HCT116 (cell line): ENCODE data around the gene IQCN. TPM values are rescaled to one million over a fixed set of nuclear protein-coding genes. Genes with fewer than 3 reads are reported as not detected.
A peak's percentile ranks its signal among the peaks of the same experiment; 100 is the strongest.

ENCODE experiments used
- ATAC-seq: fragments of 200-7000 bp; cut with Tn5 transposase; 2 replicates; pipeline ENCODE4 v1.9.1; 2020; ENCODE audit warnings: mild to moderate bottlenecking, moderate library complexity
- BruUV-seq: library from RNA; stranded (reverse); fragments of 400-500 nt; replicated peaks from 2 replicates; lab custom pipeline; 2021; lab: Mats Ljungman, UMichigan
- CTCF ChIA-PET: fragments of 300-600 bp; sonication (Branson Sonifier 250); formaldehyde crosslinking; loops from one replicate; lab custom pipeline; 2021; ENCODE audit warnings: antibody characterized with exemption; lab: Charles Lee
- POLR2A ChIA-PET: fragments of 300-600, 350-600 bp; sonication (Branson Sonifier 250); formaldehyde crosslinking; loops from one replicate; lab custom pipeline; 2021; ENCODE audit warnings: antibody characterized with exemption; lab: Charles Lee
- RAD21 ChIA-PET, 2 experiments: fragments of 300-600 bp; sonication (Branson Sonifier 250); formaldehyde crosslinking; loops; one replicate each; lab custom pipeline; 2023; ENCODE audit warnings: low total read pairs in 2 of 2; ENCODE audit not compliant: uncharacterized antibody in 2 of 2, unreplicated experiment in 2 of 2, low non-redundant PET in 1 of 2; lab: Charles Lee
- DNase-seq: peaks from one replicate; pipeline ENCODE4 v3.0.0-alpha.2; 2010; ENCODE audit warnings: low read depth, low spot score
- H2AFZ ChIP-seq: fragments of 200-600 bp; shearing (Covaris generic), sonication (generic); 2 replicates; pipeline ENCODE4 v1.6.1; 2017; ENCODE audit warnings: low read depth, mixed run types, mixed read lengths, antibody characterized with exemption, low read length; ENCODE audit not compliant: poor library complexity, severe bottlenecking
- H3K27ac ChIP-seq: 2 replicates; pipeline ENCODE4 v1.5.1; 2012; ENCODE audit warnings: low read depth, low read length
- H3K27me3 ChIP-seq: fragments of 200-600 bp; sonication (generic); 2 replicates; pipeline ENCODE4 v1.6.1; 2016; ENCODE audit warnings: mixed run types, low read length, mixed read lengths; ENCODE audit not compliant: insufficient read depth
- H3K36me3 ChIP-seq, 2 experiments: fragments of 200-500 bp in 1 of 2; fragments of 200-600 bp in 1 of 2; sonication (Bioruptor generic) in 1 of 2; sonication (generic) in 1 of 2; 2 replicates each; pipeline versions ENCODE4 v1.5.1 to v1.6.1; 2014 to 2016; ENCODE audit warnings: low read length in 2 of 2, inconsistent platforms in 1 of 2, mixed read lengths in 1 of 2, mixed run types in 1 of 2; ENCODE audit not compliant: insufficient read depth in 2 of 2, control insufficient read depth in 1 of 2
- H3K4me1 ChIP-seq, 2 experiments: fragments of 200-600 bp in 1 of 2; sonication (generic) in 1 of 2; 2 replicates each; pipeline versions ENCODE4 v1.5.1 to v1.6.1; 2012 to 2017; ENCODE audit warnings: low read length in 2 of 2, inconsistent platforms in 1 of 2, mild to moderate bottlenecking in 1 of 2, mixed read lengths in 1 of 2, mixed run types in 1 of 2, moderate library complexity in 1 of 2; ENCODE audit not compliant: insufficient read depth in 2 of 2, control insufficient read depth in 1 of 2
- H3K4me2 ChIP-seq: fragments of 200-600 bp; sonication (generic); 2 replicates; pipeline ENCODE4 v1.6.1; 2017; ENCODE audit warnings: mixed run types, low read length, mixed read lengths
- H3K4me3 ChIP-seq, 2 experiments: fragments of 200-600 bp in 1 of 2; sonication (generic) in 1 of 2; replicated peaks in 1 of 2; 2 replicates each; pipeline ENCODE4 v1.5.1; 2011 to 2016; ENCODE audit warnings: low read length in 2 of 2, control low read depth in 1 of 2, low read depth in 1 of 2, mild to moderate bottlenecking in 1 of 2, mixed read lengths in 1 of 2, mixed run types in 1 of 2
- H3K79me2 ChIP-seq: fragments of 200-600 bp; sonication (generic); 2 replicates; pipeline ENCODE4 v1.6.1; 2017; ENCODE audit warnings: mild to moderate bottlenecking, mixed run types, low read length, moderate library complexity, mixed read lengths; ENCODE audit not compliant: insufficient read depth
- H3K9ac ChIP-seq: fragments of 200-600 bp; sonication (generic); 2 replicates; pipeline ENCODE4 v1.6.1; 2016; ENCODE audit warnings: low read length, mixed read lengths
- H3K9me2 ChIP-seq: fragments of 200-600 bp; sonication (generic), shearing (Covaris generic); 2 replicates; pipeline ENCODE4 v1.6.1; 2017; ENCODE audit warnings: mixed run types, mild to moderate bottlenecking, moderate library complexity; ENCODE audit not compliant: insufficient read depth
- H3K9me3 ChIP-seq, 2 experiments: fragments of 200-500 bp in 1 of 2; fragments of 200-600 bp in 1 of 2; sonication (Bioruptor generic) in 1 of 2; sonication (generic) in 1 of 2; 2 replicates each; pipeline ENCODE4 v1.6.1; 2014 to 2017; ENCODE audit warnings: low read length in 2 of 2, mixed read lengths in 2 of 2, inconsistent platforms in 1 of 2, low read depth in 1 of 2, mild to moderate bottlenecking in 1 of 2, mixed run types in 1 of 2, moderate library complexity in 1 of 2; ENCODE audit not compliant: control insufficient read depth in 1 of 2, insufficient read depth in 1 of 2
- H4K20me1 ChIP-seq: fragments of 200-600 bp; sonication (generic), shearing (Covaris generic); 2 replicates; pipeline ENCODE4 v1.6.1; 2017; ENCODE audit warnings: mixed run types, mild to moderate bottlenecking, moderate library complexity; ENCODE audit not compliant: insufficient read depth
- EGR1 ChIP-seq: IDR thresholded peaks from 2 replicates; pipeline ENCODE4 v1.6.1; 2012; ENCODE audit warnings: low read depth
- POLR2A ChIP-seq: IDR thresholded peaks from 2 replicates; pipeline ENCODE4 v1.7.0; 2011; ENCODE audit warnings: borderline replicate concordance; ENCODE audit not compliant: insufficient read depth, insufficient read length; ENCODE audit errors: extremely low read depth
- SIN3A ChIP-seq: IDR thresholded peaks from 2 replicates; pipeline ENCODE4 v1.6.1; 2012; ENCODE audit warnings: low read depth
- SRF ChIP-seq: IDR thresholded peaks from 2 replicates; pipeline ENCODE4 v1.6.1; 2012; ENCODE audit warnings: low read depth
- ZFX ChIP-seq: fragments of 450-650 bp; IDR thresholded peaks from 2 replicates; pipeline ENCODE4 v1.6.1; 2017
- ZNF274 ChIP-seq: fragments of 200-500 bp; sonication (Bioruptor generic); IDR thresholded peaks from 2 replicates; pipeline ENCODE4 v1.6.1; 2014; ENCODE audit warnings: mild to moderate bottlenecking, low read depth, low read length, inconsistent platforms
- intact Hi-C: fragments of 100-400 bp; cut with micrococcal nuclease; formaldehyde crosslinking; loops from 2 replicates; pipeline ENCODE4 v1.10.0; 2022
- total RNA-seq: library from RNA; stranded (reverse); gene quantifications from one replicate; pipeline ENCODE4 v1.2.1, GENCODE V29; 2021; ENCODE audit not compliant: unreplicated experiment
- TF ChIP-seq, protein P1 (sequence below): IDR thresholded peaks from 2 replicates; pipeline ENCODE4 v1.6.1; 2012; ENCODE audit warnings: low read depth
- TF ChIP-seq, protein P2 (sequence below): IDR thresholded peaks from 2 replicates; pipeline ENCODE4 v1.6.1; 2012
- TF ChIP-seq, protein P3 (sequence below): IDR thresholded peaks from 2 replicates; pipeline ENCODE4 v1.6.1; 2011; ENCODE audit warnings: mild to moderate bottlenecking, low read length, moderate library complexity; ENCODE audit not compliant: insufficient replicate concordance; ENCODE audit errors: extremely low read depth
- TF ChIP-seq, protein P4 (sequence below), 3 experiments: fragments of 200-600 bp in 1 of 3; sonication (generic) in 1 of 3; IDR thresholded peaks in 2 of 3; conservative IDR thresholded peaks in 1 of 3; 2 replicates each; pipeline ENCODE4 v1.5.1; 2012 to 2017; ENCODE audit warnings: low read depth in 2 of 3, low read length in 2 of 3, antibody characterized with exemption in 1 of 3, borderline replicate concordance in 1 of 3, control low read depth in 1 of 3, mild to moderate bottlenecking in 1 of 3, mixed read lengths in 1 of 3, mixed run types in 1 of 3, moderate library complexity in 1 of 3; ENCODE audit not compliant: insufficient read depth in 1 of 3

The IQCN gene
- total RNA-seq, 1 experiment from 2014 or later: 4.8 TPM

DNA sequence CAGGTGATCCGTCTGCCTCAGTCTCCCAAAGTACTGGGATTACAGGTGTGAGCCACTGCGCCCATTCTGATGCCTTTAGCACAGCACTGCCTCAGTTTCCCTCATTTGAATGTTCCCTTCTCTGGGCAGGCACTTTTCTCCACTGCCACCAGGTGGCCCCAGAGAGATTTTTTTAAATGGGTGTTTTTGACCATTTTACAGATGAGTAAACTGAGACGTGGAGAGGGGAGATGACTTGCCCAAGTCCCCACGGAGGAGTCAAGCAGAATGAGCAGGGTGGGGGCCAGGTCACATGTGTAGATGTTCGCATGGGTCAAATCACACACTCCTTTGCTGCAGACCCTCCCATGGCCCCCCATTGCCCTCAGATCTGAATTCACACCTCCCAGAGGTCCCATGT, 44.8 kb downstream of the IQCN start:
- BruUV-seq: no TSS peak
- ChIA-PET CTCF (no interaction called here), RAD21 (no interaction called here)

DNA sequence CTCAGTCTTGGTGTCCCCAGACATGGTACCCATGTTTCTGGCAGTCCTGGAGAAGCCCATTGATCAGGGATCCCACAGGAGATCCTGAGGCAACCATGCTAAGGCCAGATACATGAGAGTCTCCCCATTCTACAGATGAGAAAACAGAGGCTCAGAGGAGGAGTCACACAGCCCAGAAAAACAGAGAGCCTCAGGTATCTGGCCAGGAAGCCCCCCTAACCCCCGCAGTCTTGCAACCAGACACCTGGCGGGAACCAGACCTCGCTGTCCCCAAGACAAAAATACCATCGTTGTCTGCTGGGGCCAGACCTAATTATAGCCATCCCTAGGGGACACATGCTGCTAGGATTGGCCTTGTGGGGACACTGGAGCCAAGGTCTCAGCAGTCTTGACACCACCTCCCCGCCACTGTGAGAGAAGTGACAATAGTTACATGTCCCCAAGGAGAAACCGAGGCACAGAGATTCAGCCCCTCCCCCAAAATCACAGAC, 46.4 kb downstream of the IQCN start:
- Histone ChIP-seq H3K9me2 (no peaks in the 10 kb centered on the region), H3K36me3 (no peaks in the 10 kb centered on the region), H3K79me2 (no peaks in the 10 kb centered on the region), H2AFZ (no peak overlapping the region), H3K27ac (no peak overlapping the region), H4K20me1 (no peaks in the 10 kb centered on the region), H3K27me3 (no peaks in the 10 kb centered on the region), H3K4me2 (no peak overlapping the region), H3K4me1 (peaks cover 15 to 34% of the 10 kb centered on the region in 2 experiments), H3K9me3 (no peaks in the 10 kb centered on the region), H3K9ac (no peak overlapping the region), H3K4me3 (no peak overlapping the region)
- ChIA-PET POLR2A (no interaction called here), CTCF (no interaction called here), RAD21 (no interaction called here)
- no peak for ATAC-seq
- no TSS peak for BruUV-seq
- intact Hi-C loops: no loop called here
- no peak for DNase-seq
- TF ChIP-seq, protein P1, sequence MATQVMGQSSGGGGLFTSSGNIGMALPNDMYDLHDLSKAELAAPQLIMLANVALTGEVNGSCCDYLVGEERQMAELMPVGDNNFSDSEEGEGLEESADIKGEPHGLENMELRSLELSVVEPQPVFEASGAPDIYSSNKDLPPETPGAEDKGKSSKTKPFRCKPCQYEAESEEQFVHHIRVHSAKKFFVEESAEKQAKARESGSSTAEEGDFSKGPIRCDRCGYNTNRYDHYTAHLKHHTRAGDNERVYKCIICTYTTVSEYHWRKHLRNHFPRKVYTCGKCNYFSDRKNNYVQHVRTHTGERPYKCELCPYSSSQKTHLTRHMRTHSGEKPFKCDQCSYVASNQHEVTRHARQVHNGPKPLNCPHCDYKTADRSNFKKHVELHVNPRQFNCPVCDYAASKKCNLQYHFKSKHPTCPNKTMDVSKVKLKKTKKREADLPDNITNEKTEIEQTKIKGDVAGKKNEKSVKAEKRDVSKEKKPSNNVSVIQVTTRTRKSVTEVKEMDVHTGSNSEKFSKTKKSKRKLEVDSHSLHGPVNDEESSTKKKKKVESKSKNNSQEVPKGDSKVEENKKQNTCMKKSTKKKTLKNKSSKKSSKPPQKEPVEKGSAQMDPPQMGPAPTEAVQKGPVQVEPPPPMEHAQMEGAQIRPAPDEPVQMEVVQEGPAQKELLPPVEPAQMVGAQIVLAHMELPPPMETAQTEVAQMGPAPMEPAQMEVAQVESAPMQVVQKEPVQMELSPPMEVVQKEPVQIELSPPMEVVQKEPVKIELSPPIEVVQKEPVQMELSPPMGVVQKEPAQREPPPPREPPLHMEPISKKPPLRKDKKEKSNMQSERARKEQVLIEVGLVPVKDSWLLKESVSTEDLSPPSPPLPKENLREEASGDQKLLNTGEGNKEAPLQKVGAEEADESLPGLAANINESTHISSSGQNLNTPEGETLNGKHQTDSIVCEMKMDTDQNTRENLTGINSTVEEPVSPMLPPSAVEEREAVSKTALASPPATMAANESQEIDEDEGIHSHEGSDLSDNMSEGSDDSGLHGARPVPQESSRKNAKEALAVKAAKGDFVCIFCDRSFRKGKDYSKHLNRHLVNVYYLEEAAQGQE: no peak
- TF ChIP-seq, protein P2, sequence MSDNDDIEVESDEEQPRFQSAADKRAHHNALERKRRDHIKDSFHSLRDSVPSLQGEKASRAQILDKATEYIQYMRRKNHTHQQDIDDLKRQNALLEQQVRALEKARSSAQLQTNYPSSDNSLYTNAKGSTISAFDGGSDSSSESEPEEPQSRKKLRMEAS: no peak
- TF ChIP-seq SRF (no peak), ZNF274 (no peak), ZFX (no peak), POLR2A (no peak), SIN3A (no peak)
- TF ChIP-seq, protein P3, sequence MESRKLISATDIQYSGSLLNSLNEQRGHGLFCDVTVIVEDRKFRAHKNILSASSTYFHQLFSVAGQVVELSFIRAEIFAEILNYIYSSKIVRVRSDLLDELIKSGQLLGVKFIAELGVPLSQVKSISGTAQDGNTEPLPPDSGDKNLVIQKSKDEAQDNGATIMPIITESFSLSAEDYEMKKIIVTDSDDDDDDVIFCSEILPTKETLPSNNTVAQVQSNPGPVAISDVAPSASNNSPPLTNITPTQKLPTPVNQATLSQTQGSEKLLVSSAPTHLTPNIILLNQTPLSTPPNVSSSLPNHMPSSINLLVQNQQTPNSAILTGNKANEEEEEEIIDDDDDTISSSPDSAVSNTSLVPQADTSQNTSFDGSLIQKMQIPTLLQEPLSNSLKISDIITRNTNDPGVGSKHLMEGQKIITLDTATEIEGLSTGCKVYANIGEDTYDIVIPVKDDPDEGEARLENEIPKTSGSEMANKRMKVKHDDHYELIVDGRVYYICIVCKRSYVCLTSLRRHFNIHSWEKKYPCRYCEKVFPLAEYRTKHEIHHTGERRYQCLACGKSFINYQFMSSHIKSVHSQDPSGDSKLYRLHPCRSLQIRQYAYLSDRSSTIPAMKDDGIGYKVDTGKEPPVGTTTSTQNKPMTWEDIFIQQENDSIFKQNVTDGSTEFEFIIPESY: no peak

More for the DNA sequence above, 44.8 kb downstream of the IQCN start:
- H3K79me2 ChIP-seq: no peaks in the 10 kb centered on the region
- no peaks in the 10 kb centered on the region for H3K36me3 ChIP-seq
- H3K4me3 ChIP-seq: no peak overlapping the region
- POLR2A ChIA-PET: no interaction called here
- peaks cover 6 to 24% of the 10 kb centered on the region in 2 experiments; a peak in 3 of 4 replicates for H3K4me1 ChIP-seq
- no peaks in the 10 kb centered on the region for H4K20me1 ChIP-seq
- H3K27ac ChIP-seq: no peak overlapping the region
- no peaks in the 10 kb centered on the region for H3K9me3 ChIP-seq
- ATAC-seq (no peak), DNase-seq (no peak)
- H3K9ac ChIP-seq: no peak overlapping the region
- intact Hi-C loops: no loop called here
- H3K9me2 ChIP-seq: no peaks in the 10 kb centered on the region
- H3K27me3 ChIP-seq: no peaks in the 10 kb centered on the region
- no peak for TF ChIP-seq EGR1
- TF ChIP-seq, protein P4, sequence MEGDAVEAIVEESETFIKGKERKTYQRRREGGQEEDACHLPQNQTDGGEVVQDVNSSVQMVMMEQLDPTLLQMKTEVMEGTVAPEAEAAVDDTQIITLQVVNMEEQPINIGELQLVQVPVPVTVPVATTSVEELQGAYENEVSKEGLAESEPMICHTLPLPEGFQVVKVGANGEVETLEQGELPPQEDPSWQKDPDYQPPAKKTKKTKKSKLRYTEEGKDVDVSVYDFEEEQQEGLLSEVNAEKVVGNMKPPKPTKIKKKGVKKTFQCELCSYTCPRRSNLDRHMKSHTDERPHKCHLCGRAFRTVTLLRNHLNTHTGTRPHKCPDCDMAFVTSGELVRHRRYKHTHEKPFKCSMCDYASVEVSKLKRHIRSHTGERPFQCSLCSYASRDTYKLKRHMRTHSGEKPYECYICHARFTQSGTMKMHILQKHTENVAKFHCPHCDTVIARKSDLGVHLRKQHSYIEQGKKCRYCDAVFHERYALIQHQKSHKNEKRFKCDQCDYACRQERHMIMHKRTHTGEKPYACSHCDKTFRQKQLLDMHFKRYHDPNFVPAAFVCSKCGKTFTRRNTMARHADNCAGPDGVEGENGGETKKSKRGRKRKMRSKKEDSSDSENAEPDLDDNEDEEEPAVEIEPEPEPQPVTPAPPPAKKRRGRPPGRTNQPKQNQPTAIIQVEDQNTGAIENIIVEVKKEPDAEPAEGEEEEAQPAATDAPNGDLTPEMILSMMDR (IDR thresholded peaks at IDR 0.05 in 2 of 3, conservative IDR thresholded peaks at IDR 0.05 in 1 of 3; ENCODE audit: borderline replicate concordance in 1 of 3, insufficient read depth in 1 of 3, low read depth in 2 of 3, low read length in 2 of 3): peak in 2 of 3 experiments; percentile 69 to 73; a peak in 4 of 6 replicates
- no peak for TF ChIP-seq ZNF274
- H3K4me2 ChIP-seq: no peak overlapping the region
- H2AFZ ChIP-seq: no peak overlapping the region
